Measurements from ENCODE around the gene STK32B.
A peak's percentile ranks its signal among the peaks of the same experiment; 100 is the strongest.
"Not testable (repeated sequence)": the region's sequence is repeated elsewhere in the genome, so short reads cannot be mapped to it uniquely, and the experiment has no call there.

STK32B gene

DNA sequence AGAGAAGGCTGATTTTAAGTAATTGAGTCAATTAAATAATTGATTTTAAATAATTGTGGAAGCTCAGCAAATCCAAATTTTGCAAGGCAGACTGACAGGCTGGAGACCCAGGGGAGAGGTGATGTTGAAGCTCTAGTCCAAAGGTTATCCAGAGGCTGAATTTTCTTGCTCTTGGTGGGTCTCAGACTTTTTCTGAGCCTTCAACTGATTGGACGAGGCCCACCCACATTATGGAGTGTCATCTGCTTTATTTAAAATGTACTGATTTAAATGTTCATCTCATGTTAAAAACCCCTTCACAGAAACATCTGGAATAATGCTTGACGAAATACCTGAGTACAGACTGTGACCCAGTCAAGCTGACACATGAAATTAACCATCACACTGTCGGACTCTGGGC lies 20.4 kb upstream of the STK32B start:
- no peak for DNase-seq (ENCODE audit: low spot score)

DNA sequence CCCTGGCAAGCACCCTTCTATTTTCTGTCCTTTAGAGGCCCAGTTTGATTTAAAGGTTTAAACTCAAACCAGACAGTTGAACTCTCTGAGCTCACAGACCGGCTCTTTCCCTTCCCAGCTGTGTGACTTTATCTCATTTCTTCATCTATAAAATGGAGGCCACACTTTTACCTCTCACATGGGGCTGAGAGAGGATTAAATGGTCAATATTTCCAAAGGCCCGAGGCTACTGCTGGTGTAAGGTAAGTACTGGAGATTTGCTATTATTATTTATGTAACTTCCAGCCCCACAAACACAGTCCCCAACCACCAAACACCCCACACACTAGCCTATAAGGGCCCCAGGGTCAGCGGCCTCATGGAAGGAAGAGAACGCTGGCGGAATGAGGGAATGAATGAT lies 18.5 kb upstream of the STK32B start:
- no peak for DNase-seq (ENCODE audit: low spot score)

DNA sequence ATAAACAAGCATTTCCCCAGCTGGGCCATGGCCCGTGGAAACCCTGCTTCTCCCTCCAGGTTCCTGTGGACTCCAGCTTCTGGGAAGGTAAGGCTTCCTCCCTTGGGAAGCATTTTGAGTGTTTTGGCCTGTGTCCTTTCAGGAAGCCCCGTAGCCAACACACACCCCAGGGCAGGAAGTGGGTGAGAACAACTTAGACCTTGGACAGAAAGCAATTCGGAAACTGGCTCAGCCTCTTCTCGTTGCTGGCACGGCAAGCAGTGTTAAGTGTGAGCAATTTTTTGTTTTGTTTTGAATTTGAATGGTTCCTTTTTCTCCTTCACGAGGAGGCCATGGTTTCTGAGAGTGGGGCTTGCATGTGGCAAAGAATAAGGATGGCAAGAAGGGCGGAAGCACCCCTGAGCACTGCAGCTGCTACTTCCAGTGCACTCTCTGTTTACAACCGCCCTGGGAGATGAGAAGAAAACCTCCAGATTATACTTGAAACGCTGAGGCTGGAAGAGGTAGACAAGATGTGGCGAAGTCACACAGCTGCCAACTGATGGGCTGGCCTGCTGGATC lies 17.9 kb upstream of the STK32B start:
- DNase-seq (ENCODE audit: low spot score): no peak

DNA sequence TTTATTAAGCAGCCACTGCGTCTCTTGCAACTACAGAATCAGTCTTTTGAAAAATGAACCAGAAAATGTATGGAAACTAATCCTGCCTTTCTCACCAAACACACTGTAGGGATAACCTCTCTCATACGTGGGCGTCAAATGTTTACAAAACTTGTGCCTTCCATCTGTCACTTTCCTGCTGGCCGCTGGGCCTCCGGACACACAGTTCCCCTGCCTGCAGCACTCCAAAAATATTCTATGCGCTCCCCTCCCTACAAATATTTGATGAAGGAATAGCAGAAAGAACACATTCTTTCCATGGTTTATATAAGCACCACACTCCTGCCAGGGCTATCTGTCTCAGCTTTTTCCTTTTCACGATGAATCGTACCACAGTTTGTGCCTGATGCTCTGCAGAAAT lies 17.1 kb upstream of the STK32B start:
- no peak for DNase-seq (ENCODE audit: low spot score)

DNA sequence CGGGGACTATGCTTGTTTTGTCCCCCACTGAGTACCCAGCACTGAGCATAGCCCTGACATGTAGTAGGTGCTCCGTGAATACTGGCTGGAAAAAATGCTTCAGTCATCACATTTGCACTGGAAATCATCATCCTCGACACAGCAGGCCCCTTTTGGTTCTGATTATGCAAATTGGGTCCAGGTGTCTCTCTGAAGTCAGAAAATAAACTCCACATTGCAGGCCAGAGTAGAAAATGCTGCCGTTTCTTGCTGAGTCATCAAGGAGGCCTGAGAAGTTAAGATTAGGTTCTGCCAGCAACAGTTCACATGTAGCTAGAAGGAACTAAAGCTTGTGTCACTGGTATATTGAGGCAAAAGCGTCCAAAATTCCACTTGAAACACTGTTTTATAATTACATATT lies 15.0 kb upstream of the STK32B start:
- no peak for DNase-seq (ENCODE audit: low spot score)

DNA sequence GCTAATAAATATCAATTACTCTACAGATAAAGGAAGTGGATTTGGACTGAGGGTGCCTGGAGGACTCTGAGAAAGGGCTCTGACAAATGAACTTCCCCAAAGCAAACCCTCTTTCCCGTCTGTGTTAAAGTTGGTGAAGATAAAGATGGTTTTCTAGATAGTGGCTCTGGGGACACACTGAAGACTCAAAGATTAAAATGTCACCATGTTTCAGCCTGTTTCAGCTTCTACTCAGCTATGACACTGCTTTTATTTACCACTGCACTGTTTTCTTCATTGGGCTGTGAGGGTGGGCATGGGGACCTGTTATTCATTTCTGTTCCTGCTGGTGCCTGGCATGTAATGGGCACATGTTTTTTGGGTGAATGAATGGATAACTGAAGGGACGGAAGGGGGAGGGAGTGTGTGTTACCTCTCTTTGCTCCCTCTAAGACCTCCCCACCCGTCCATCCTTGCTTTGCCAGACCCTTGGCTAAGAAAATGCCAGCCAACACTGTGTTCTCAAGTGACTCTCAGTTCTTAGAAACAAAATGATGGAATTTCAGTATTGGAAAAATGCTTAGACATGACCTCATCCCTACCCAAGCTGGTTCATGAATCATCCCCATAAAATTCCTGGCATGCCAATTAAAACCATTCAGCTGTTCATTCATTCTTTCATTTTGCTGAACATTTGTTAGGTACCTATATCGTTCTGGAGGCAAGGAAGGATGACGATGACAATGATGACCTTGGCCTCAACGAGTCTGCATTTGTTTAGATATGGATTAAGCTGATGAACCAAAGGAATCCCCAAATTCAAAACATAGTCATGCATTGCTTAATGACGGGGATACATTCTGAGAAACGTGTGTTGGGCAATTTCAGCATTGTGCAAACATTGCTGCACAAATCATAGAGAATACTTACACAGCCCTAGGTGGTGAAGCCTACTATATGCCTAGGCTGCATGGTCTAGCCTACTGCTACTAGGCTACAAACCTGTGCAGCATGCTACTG lies 13.4 kb upstream of the STK32B start:
- no peak for DNase-seq (ENCODE audit: low spot score)

DNA sequence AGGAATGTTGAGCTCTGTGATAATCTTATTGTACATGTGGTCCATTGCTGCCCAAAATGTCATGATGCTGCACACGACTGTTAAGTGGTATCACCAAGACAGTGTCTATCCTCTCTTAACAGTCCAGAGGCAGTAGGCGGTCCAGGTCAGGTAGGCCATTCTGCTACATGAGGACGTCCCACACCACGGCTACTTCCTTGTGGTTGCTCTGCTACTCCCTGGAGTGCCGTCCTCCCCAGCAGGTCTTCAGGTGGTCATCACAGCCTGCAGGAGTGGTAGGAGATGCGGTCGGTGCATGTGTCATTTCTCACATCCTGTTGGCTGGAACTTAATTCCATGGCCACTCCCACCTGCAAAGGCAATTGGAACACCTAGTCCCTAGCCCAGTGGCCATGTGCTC lies 11.5 kb upstream of the STK32B start:
- DNase-seq (ENCODE audit: low spot score): no peak

DNA sequence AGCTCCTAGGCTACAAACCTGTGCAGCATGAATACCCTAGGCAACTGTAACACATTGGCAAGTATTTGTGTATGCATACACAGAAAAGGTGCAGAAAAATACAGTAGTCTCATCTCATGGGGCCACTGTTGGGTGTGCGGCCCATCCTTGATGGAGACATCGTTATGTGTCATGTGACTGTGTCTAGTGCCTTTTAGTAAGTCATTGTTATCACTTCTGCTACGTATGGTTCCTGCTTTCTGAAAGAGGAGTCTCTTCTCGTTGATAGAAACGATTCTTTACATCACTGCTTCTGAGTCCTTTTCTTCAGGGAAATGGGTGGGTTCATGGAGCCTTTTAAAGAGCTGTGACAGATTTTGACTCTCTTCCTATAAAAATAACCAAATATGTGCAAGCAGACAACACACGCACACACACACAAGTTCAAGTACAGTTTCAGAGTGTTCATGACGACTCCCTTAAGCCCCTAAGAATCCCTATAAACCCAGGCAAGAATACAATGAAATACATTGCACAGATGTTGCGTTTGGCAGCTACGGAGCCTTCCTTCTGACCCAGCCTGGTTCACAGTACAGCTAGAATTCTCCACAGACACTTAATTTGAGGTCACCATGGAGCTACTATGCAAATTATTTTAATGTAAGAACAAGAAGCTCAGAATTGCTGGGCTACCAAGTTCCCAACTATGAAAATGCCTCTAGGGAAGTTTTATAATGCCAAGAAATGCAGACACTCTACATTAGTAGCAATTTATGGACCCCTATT lies 10.2 kb upstream of the STK32B start:
- no peak for DNase-seq (ENCODE audit: low spot score)

DNA sequence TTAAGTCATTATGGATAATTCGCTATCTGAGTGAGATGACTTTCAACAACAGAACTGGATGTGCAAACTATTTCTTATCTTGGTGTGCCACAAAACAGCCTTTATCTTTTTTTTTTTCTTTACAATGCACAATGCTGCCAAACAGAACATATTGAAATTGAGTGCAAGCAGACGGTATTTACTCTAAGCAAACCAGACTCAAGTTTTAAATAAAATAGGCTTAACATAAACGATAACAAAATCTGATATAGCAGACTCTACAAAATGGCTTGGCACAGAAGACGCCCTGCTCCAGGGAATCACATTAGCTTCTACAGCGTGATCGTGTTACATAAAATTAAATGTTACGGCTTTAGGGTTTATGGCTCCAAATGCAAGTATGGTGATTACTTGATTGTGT lies 9.6 kb upstream of the STK32B start:
- no peak for DNase-seq (ENCODE audit: low spot score)

DNA sequence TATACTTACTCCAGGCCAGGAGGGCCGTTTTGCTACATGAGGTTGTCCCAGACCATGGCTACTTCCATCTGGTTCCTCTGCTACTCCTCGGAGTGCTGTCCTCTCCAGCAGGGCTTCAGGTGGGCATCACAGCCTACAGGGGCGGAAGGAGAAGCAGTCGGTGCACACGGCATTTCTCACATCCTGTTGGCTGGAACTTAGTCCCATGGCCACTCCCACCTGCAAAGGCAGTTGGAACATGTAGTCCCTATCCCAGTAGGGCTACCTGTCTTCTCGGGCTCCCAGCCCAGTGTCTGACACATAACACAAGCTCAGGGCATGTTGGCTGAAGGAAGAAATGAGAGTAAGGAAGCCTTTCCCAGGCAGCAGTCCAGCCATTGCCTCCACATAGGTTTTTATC lies 7.7 kb upstream of the STK32B start:
- DNase-seq (ENCODE audit: low spot score): no peak

DNA sequence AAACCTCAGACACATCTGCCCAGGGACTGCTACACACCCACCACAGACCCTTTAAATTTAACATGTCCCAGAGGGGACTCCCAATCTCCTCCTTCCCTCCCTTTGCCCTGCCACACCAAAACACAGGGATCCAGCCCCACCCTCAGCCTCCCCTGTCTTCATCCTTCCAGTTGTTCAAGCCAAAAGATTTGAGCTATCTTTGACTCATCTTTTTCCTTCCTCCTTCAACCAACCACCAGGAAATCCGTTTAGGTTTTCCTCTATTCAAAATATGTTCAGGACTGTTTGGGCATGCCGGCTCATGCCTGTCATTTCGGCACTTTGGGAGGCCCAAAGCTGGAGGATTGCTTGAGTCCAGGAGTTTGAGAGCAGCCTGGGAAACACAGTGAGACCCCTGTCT lies 6.9 kb upstream of the STK32B start:
- DNase-seq (ENCODE audit: low spot score): no peak

DNA sequence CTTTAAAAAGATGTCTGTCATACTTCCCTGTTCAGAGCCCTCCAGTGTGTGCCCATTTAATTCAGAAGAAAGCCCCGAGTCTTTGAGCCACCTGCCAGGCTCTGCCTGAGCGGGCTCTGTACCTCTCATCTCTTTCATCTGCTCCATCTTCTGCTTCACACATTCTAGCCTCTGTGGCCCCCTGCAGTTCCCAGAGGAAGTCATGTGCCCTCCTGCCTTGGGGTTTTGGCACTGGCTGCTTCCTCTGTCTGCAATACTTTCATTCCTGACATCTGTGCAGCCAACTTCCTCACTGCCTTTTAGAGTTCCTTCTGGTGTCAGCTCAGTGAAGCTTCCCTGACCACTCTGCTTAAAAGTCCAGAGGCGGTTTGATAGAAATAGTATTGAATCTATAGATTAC lies 6.2 kb upstream of the STK32B start:
- DNase-seq (ENCODE audit: low spot score): no peak

DNA sequence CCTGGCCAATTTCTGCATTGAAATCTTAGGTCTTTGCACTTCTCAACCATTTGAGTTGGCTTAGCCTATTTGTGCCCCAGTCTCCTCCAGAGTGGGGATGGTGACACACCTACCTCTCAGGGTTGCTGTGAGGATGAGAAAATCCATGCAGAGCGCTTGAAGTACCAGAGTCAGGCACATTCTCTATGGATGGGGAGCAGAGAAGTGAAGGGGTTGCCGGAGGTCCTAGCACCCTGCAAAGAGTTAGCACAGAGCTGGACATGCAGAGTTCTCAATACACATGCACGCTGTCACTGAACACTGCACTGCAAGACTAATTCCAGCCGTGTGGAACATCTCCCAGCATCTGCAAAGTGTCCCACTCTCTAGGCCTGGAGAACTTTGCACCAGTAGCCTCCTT lies 2.6 kb upstream of the STK32B start:
- no peak for DNase-seq (ENCODE audit: low spot score)

DNA sequence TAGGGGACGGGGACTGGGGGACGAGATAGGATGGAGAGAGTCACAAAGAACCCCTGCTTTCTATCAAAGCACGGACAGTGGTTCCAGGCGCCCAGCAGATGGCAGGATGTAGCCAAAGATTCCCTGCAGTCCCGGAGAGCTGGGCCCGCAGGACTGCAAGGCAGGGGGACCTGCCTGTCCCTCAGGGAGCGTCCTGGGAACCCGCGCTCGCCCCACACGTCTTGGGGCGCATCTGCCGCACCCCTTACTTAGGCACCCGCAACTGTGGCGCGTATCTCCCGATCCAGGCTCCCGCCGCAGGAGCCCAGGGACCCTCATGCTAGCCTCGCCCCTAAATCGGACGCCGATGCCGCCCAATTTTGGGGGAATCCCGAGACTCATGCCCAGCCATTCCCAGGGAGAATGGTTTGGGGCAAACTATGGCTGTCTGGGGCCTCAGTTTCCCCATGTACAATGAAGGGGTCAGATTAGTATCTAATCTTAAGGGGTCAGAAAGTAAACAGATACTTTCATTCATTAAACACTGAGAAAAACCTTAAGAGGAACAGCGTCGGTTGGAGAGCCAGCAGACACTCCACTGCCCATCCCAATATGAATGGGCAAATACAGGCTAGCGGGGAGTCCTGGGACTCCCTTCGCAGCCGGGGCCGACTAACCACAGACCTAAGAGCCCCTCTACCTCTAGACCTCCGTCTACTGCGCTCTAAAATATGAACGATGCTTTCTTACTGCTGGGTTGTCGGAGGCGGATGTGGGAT lies 581 bp upstream of the STK32B start:
- DNase-seq (ENCODE audit: low spot score): peak; percentile 11

DNA sequence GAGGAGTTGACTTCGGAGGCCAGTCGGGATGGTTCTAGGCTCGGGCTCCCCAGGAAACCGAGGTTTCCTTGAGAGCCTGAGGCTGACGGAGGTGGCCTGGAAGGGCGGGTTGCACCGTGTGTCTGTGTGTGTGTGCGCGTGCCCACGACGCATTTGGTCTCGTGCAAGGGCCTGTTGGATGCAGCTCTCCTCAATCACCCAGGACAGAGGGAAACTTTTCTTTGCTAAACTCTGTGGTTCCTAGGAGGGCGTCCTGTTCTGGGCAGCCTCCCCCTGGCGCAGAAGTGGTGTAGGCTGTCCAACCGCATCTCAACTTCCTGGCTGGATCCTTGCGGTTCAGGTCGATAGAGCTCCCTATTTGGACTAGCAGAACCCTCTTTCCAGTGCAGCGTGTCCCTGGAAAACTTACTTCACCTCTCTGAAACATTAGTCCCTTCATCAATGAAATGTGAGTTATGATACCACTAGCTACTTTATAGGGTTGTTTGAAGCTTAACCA lies 973 bp downstream of the STK32B start:
- DNase-seq (ENCODE audit: low spot score): no peak

DNA sequence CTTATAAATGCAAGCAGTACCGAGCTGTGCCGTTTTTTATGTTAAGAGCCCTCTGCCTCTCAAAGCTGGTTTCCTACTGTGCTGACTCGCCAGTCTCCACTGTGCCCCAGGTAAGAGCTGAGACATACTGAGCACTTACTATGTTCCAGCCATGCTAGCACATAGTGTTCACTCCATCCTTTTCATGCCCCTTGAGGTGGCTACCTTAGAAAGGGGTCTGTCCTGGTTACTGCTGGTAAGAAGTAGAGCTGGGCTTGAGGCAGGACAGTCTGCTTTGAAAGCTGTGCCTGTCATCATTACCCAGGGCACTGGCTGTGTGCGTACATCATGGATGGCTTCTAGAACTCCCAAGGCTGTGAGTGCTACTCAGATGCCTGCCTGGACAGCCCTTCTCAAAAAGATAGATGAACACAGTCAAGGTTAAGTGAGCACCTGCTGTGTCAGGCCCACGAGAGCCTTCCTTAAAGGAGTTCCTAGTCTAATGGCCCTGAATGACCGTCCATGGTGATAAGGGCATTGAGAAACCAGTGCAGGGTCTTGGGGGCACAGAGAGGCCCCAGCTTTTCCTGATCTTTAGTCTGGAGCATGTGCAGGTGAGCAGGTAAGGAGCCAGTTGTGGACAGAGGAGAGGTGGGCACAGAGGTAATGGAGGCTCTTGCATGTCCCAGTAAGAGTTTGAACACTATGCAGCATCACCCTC lies 1.6 kb downstream of the STK32B start:
- DNase-seq (ENCODE audit: low spot score): no peak

DNA sequence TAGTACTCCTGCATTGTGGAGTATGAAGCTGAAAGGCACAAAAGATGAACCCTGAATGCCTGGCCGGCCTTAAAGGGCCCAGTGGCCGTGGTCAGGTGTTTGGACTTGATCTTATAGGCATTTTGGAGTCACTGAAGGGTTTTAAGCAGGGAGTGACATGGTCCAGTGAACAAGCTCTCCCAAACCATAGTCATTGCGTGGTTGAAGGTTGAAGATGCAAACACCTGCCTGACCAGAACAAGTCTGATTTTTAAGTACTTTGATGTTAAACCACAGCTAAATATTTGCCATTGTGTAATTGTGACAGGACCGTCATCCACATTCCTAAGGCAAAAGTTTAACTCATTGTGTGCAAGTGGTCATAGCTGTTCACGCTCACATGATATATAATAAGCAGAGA lies 3.3 kb downstream of the STK32B start:
- DNase-seq (ENCODE audit: low spot score): no peak

DNA sequence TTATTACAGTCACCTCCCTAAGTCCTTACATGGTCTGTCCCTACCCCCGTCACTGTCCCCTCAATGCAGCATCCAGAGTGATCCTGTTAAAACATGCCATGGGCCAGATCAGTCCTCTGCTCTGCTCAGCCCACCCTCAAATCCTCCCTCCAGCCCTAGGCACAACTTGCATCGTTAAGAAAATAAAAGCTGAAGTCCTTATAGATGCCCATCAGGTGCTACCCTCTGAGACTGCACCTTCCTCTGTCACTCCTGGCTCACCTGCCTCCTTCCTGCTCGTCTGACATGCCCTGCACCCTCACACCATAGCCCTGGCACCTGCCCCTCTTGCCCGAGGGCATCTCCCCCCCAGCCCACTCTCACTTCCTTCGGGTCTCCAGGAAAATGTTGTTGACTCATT lies 4.1 kb downstream of the STK32B start:
- no peak for DNase-seq (ENCODE audit: low spot score)

DNA sequence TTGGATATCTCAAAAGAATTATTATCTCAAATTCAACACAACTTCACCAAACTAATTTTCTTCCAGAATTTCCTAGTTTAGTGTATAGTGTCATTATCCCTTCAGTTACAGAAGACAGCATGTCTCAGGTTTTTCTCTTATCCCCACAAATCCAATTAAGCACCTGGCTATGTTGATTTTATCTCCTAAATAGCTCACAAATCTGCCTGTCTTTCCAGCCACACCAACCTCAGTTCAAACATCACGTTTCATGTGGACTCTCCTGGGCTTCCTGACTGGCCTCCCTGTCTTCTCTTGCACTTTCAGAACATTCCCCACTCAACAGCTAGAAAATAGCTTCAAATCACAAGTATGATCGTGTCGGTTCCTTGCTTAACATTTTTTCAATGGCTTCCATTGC lies 14.8 kb downstream of the STK32B start:
- no peak for DNase-seq (ENCODE audit: low spot score)

DNA sequence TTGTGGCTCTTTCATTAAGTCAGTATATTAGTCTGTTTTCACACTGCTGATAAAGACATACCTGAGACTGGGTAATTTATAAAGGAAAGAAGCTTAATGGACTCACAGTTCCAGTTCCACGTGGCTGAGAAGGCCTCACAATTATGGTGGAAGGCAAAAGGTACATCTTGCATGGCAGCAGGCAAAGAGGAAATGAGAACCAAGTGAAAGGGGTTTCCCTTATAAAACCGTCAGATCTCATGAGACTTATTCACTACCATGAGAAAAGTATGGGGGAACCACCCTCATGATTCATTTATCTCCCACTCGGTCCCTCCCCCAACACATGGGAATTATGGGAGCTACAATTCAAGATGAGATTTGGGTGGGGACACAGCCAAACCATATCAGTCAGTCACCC lies 15.7 kb downstream of the STK32B start:
- DNase-seq (ENCODE audit: low spot score): not testable (repeated sequence)

DNA sequence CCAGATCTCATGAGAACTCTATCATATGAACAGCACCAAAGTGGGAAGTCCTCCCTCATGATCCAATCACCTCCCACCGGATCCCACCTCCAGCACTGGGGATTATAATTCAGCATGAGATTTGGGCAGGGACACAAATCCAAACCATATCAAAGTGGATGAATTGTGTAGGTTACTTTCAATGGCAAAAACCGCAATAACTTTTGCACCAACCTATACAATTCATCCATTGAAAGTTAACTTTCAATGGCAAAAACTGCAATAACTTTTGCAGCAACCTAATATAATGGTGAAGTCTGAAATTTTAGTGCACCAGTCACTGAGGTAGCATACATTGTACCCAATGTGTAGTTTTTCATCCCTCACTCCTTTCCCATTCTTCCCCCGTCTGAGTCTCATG lies 16.6 kb downstream of the STK32B start:
- DNase-seq (ENCODE audit: low spot score): no peak
